HG03045 (cell line): Measurements from ENCODE around the gene TARS2.

ENCODE experiments used
- ATAC-seq: cut with Tn5 transposase; IDR thresholded peaks from one replicate; pipeline ENCODE4 v1.9.1; 2021; ENCODE audit warnings: mild to moderate bottlenecking, moderate library complexity; ENCODE audit not compliant: unreplicated experiment

The TARS2 gene

GRCh38 chr1:150507912-150508864 is 21.0 kb downstream of the TARS2 start, which contains the start of gene ECM1:
TSS of gene ECM1 (plus strand) at chr1:150508109. CDS start at chr1:150508210, 101 bp downstream.
- ATAC-seq = no peak

- ATAC-seq = no peak
Measured at GRCh38 chr1:150508982-150509381, 21.8 kb downstream of the TARS2 start.

GRCh38 chr1:150511551-150511950 is 24.3 kb downstream of the TARS2 start:
- no peak for ATAC-seq

- no peak for ATAC-seq
Measured at GRCh38 chr1:150511985-150512660, 24.9 kb downstream of the TARS2 start.

GRCh38 chr1:150512846-150513245 is 25.6 kb downstream of the TARS2 start:
- ATAC-seq = no peak

GRCh38 chr1:150513351-150513791 is 26.2 kb downstream of the TARS2 start:
- no peak for ATAC-seq

- no peak for ATAC-seq
Measured at GRCh38 chr1:150514260-150514659, 27.0 kb downstream of the TARS2 start.

GRCh38 chr1:150514913-150515327 is 27.7 kb downstream of the TARS2 start:
- ATAC-seq = no peak

GRCh38 chr1:150515328-150516049 is 28.3 kb downstream of the TARS2 start, which contains the start of gene FALEC:
TSS of gene FALEC (plus strand) at chr1:150515752.
- ATAC-seq = peak; percentile 98

GRCh38 chr1:150516050-150516591 is 28.9 kb downstream of the TARS2 start:
- peak; percentile 2 for ATAC-seq

- ATAC-seq = no peak
Measured at GRCh38 chr1:150516616-150517015, 29.4 kb downstream of the TARS2 start.

GRCh38 chr1:150521196-150521968 is 34.2 kb downstream of the TARS2 start:
- ATAC-seq = no peak

- no peak for ATAC-seq
Measured at GRCh38 chr1:150525348-150525747, 38.1 kb downstream of the TARS2 start.

GRCh38 chr1:150528196-150528595 is 41.0 kb downstream of the TARS2 start:
- ATAC-seq = no peak

- no peak for ATAC-seq
Measured at GRCh38 chr1:150529017-150529416, 41.8 kb downstream of the TARS2 start.

- no peak for ATAC-seq
Measured at GRCh38 chr1:150530491-150531159, 43.4 kb downstream of the TARS2 start.

- no peak for ATAC-seq
Measured at GRCh38 chr1:150532860-150533259, 45.6 kb downstream of the TARS2 start.

GRCh38 chr1:150534002-150534401 is 46.8 kb downstream of the TARS2 start:
- ATAC-seq = no peak

GRCh38 chr1:150535511-150536287 is 48.5 kb downstream of the TARS2 start:
- no peak for ATAC-seq
